PC-9 (cell line): ENCODE measurements around the gene GATC. TPM values are rescaled to one million over a fixed set of nuclear protein-coding genes. Genes with fewer than 3 reads are reported as not detected.

Source experiments
- BruUV-seq: library from RNA; stranded (reverse); fragments of 400-500 nt; replicated peaks from 2 replicates; lab custom pipeline; 2021; lab: Mats Ljungman, UMichigan
- CTCF ChIA-PET: fragments of 300-600 bp; sonication (Branson Sonifier 250); formaldehyde crosslinking; loops from one replicate; lab custom pipeline; 2022; ENCODE audit warnings: antibody characterized with exemption; lab: Charles Lee
- POLR2A ChIA-PET: fragments of 300-600 bp; sonication (Branson Sonifier 250); formaldehyde crosslinking; loops from one replicate; lab custom pipeline; 2022; ENCODE audit warnings: antibody characterized with exemption; ENCODE audit not compliant: unreplicated experiment; lab: Charles Lee
- DNase-seq, 2 experiments: peaks; one replicate each; pipeline versions ENCODE4 v3.0.0 to v3.0.0-alpha.2; 2015 to 2022; ENCODE audit warnings: mixed read lengths in 1 of 2
- H2AFZ ChIP-seq: fragments of 200-600 bp; sonication (generic); 2 replicates; pipeline ENCODE4 v1.8.1; 2017; ENCODE audit warnings: antibody characterized with exemption
- H3F3A ChIP-seq: fragments of 200-600 bp; sonication (generic); 2 replicates; pipeline ENCODE4 v1.8.1; 2017; ENCODE audit warnings: antibody characterized with exemption, mild to moderate bottlenecking, low read depth; ENCODE audit not compliant: insufficient read depth
- H3K27ac ChIP-seq: fragments of 200-600 bp; sonication (generic); 2 replicates; pipeline ENCODE4 v1.6.1; 2016; ENCODE audit warnings: mixed run types
- H3K27me3 ChIP-seq: fragments of 200-600 bp; sonication (generic); 2 replicates; pipeline ENCODE4 v1.6.1; 2016; ENCODE audit warnings: low read depth, mixed run types; ENCODE audit not compliant: insufficient read depth
- H3K36me3 ChIP-seq: fragments of 200-600 bp; sonication (generic); 2 replicates; pipeline ENCODE4 v1.6.1; 2016; ENCODE audit warnings: low read depth, mixed run types
- H3K4me1 ChIP-seq: fragments of 200-600 bp; sonication (generic); replicated peaks from 2 replicates; pipeline ENCODE4 v1.6.1; 2016; ENCODE audit warnings: mixed run types; ENCODE audit not compliant: insufficient read depth
- H3K4me2 ChIP-seq: fragments of 200-600 bp; sonication (generic); 2 replicates; pipeline ENCODE4 v1.6.1; 2017; ENCODE audit warnings: mixed run types
- H3K4me3 ChIP-seq: fragments of 200-600 bp; sonication (generic); 2 replicates; pipeline ENCODE4 v1.6.1; 2016; ENCODE audit warnings: mixed run types
- H3K79me2 ChIP-seq: fragments of 200-600 bp; sonication (generic); 2 replicates; pipeline ENCODE4 v1.6.1; 2017; ENCODE audit warnings: low read depth, mixed run types
- H3K9me2 ChIP-seq: fragments of 200-600 bp; sonication (generic); 2 replicates; pipeline ENCODE4 v1.8.1; 2017; ENCODE audit warnings: mild to moderate bottlenecking; ENCODE audit not compliant: insufficient read depth
- H3K9me3 ChIP-seq: fragments of 200-600 bp; sonication (generic); 2 replicates; pipeline ENCODE4 v1.8.1; 2016; ENCODE audit warnings: low read depth; ENCODE audit not compliant: insufficient read depth
- H4K20me1 ChIP-seq: fragments of 200-600 bp; sonication (generic); 2 replicates; pipeline ENCODE4 v1.8.1; 2017; ENCODE audit not compliant: insufficient read depth
- EZH2 ChIP-seq: fragments of 200-600 bp; sonication (generic); IDR thresholded peaks from 2 replicates; pipeline ENCODE4 v1.8.0; 2017; ENCODE audit warnings: antibody characterized with exemption, low read depth
- intact Hi-C: fragments of 100-400 bp; cut with micrococcal nuclease; formaldehyde crosslinking; loops from one replicate; pipeline ENCODE4 v1.10.0; 2022; ENCODE audit not compliant: unreplicated experiment
- total RNA-seq: library from RNA; stranded (reverse); gene quantifications from 2 replicates; pipeline ENCODE4 v1.2.3, GENCODE V29; 2021
- TF ChIP-seq, protein P1 (sequence below): fragments of 200-600 bp; sonication (generic); conservative IDR thresholded peaks from 2 replicates; pipeline ENCODE4 v1.6.1; 2017; ENCODE audit warnings: mixed run types, antibody characterized with exemption, mild to moderate bottlenecking, moderate library complexity

GATC gene
- total RNA-seq, 1 experiment from 2014 or later: 24.3 TPM

DNA sequence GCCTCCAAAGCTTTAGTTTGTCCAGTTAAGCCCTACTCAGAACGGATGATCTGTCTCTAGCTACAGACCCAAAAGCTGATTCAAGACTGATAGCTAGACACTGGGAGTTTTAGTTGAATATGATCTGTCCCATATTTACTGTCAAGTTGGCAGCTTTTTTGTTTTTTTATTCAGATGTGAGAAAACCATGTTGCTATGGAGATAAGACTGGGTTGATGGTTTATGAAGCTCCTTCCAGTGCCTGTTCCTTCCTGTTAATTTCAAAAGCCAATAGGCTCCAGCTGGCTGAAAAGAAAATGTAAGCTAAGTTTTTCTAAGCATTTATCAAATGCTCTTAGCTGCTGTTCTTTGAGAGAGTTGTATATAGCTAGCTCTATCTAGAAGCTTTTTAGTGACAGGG, 54.3 kb downstream of the GATC start:
- H3F3A ChIP-seq: peaks cover 35% of the 10 kb centered on the region
- H3K9me2 ChIP-seq: no peaks in the 10 kb centered on the region
- H3K4me3 ChIP-seq: no peak overlapping the region
- H3K36me3 ChIP-seq: peaks cover 8% of the 10 kb centered on the region; the same call in 1 of the 2 replicates
- ChIA-PET POLR2A (interaction anchor here (0.6 kb wide), 2 partner anchors 17 to 299 kb away, joined by 3 to 6 read pairs; partner anchors contain the start of gene RPLP0), CTCF (no interaction called here)
- no peaks in the 10 kb centered on the region for H3K9me3 ChIP-seq
- no peak overlapping the region for H2AFZ ChIP-seq
- H3K27ac ChIP-seq: no peak overlapping the region
- TF ChIP-seq, protein P1, sequence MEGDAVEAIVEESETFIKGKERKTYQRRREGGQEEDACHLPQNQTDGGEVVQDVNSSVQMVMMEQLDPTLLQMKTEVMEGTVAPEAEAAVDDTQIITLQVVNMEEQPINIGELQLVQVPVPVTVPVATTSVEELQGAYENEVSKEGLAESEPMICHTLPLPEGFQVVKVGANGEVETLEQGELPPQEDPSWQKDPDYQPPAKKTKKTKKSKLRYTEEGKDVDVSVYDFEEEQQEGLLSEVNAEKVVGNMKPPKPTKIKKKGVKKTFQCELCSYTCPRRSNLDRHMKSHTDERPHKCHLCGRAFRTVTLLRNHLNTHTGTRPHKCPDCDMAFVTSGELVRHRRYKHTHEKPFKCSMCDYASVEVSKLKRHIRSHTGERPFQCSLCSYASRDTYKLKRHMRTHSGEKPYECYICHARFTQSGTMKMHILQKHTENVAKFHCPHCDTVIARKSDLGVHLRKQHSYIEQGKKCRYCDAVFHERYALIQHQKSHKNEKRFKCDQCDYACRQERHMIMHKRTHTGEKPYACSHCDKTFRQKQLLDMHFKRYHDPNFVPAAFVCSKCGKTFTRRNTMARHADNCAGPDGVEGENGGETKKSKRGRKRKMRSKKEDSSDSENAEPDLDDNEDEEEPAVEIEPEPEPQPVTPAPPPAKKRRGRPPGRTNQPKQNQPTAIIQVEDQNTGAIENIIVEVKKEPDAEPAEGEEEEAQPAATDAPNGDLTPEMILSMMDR: no peak
- TF ChIP-seq EZH2: no peak
- no peak overlapping the region for H3K4me2 ChIP-seq
- H3K4me1 ChIP-seq: peaks cover 15% of the 10 kb centered on the region
- H3K27me3 ChIP-seq: no peaks in the 10 kb centered on the region
- BruUV-seq: no TSS peak
- DNase-seq: no peak
- peaks cover 30% of the 10 kb centered on the region for H3K79me2 ChIP-seq
- H4K20me1 ChIP-seq: peaks cover 23% of the 10 kb centered on the region
- intact Hi-C loops: no loop called here

DNA sequence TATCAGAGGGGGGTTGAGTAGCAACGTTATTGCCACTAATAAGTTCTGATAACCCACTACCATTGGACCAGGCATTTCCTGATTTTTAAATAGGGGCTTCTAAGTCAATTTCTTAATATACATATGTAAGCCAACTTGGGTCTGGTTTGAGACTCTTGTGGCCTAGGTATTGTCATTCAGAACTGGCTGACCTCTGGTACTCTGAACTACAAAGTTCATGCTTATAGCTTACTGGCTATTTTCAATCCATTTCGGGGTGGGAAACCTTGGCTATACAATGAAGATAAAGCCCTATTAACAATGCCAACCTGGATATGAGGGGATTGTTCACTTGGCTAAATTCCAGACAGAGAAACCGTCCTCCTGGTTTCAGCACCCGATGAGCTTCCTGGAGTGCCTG, 58.3 kb downstream of the GATC start:
- Histone ChIP-seq H3K36me3 (no peaks in the 10 kb centered on the region), H3K27ac (no peak overlapping the region), H3K4me1 (no peaks in the 10 kb centered on the region), H2AFZ (no peak overlapping the region), H3F3A (peaks cover 15% of the 10 kb centered on the region), H4K20me1 (0 out of 2 replicates have a peak, but pooled peaks cover 1% of the 10 kb centered on the region), H3K9me2 (no peaks in the 10 kb centered on the region), H3K9me3 (no peaks in the 10 kb centered on the region), H3K4me3 (no peak overlapping the region), H3K27me3 (no peaks in the 10 kb centered on the region), H3K4me2 (no peak overlapping the region), H3K79me2 (no peaks in the 10 kb centered on the region)
- no TSS peak for BruUV-seq
- ChIA-PET CTCF (no interaction called here), POLR2A (interaction anchor here (1.2 kb wide), 1 partner anchor 9 kb away, joined by 6 read pairs; the partner anchor contains the start of gene DYNLL1)
- intact Hi-C loops: no loop called here
- DNase-seq: no peak
- TF ChIP-seq EZH2: no peak
- TF ChIP-seq, protein P1: no peak

DNA sequence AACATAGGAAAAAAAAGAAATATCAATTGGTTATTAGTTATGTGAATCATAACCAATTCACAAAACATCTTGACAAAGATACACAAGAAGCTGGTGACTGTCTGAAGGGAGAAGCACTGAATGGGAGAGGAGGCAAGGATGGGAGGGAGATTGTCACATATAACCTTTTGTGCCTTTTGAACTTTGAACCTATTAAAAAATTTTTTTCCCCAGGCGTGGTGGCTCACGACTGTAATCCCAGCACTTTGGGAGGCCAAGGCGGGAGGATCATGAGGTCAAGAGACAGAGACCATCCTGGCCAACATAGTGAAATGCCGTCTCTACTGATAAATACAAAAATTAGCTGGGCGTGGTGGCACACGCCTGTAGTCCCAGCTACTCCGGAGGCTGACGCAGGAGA, 62.3 kb downstream of the GATC start:
- intact Hi-C loops: no loop called here
- TF ChIP-seq, protein P1: no peak
- TF ChIP-seq EZH2: no peak
- BruUV-seq: no TSS peak
- Histone ChIP-seq H3K27ac (no peak overlapping the region), H3K9me2 (no peaks in the 10 kb centered on the region), H3K4me2 (no peak overlapping the region), H4K20me1 (no peaks in the 10 kb centered on the region), H3K4me3 (no peak overlapping the region), H3F3A (no peaks in the 10 kb centered on the region; the same call in 1 of the 2 replicates), H3K4me1 (no peaks in the 10 kb centered on the region), H3K79me2 (no peaks in the 10 kb centered on the region), H3K36me3 (no peaks in the 10 kb centered on the region), H2AFZ (no peak overlapping the region), H3K9me3 (no peaks in the 10 kb centered on the region), H3K27me3 (no peaks in the 10 kb centered on the region)
- ChIA-PET POLR2A (no interaction called here), CTCF (no interaction called here)
- DNase-seq: no peak

Other genes starting within 250 kb of the GATC start
- gene RPLP0, start 245.3 kb upstream of the GATC start, total RNA-seq: 2,334 and 2,540 TPM in 2 replicates
- 191 and 218 TPM in 2 replicates for gene PXN, start 180.7 kb upstream of the GATC start, total RNA-seq
- gene RNU4-2, start 154.5 kb upstream of the GATC start, total RNA-seq: 2,281 and 3,957 TPM in 2 replicates
- gene RNU4-1, start 153.2 kb upstream of the GATC start, total RNA-seq: 1,857 and 3,341 TPM in 2 replicates
- 3.2 and 3.6 TPM in 2 replicates for gene SIRT4, start 144.1 kb upstream of the GATC start, total RNA-seq
- not detected in 2 replicates for gene PLA2G1B, start 118.7 kb upstream of the GATC start, total RNA-seq
- gene MSI1, start 77.3 kb upstream of the GATC start, total RNA-seq: 0.95 and 1.7 TPM in 2 replicates
- 433 and 556 TPM in 2 replicates for gene COX6A1, start 8.3 kb upstream of the GATC start, total RNA-seq
- gene TRIAP1, start 60 bp upstream of the GATC start, total RNA-seq: 23.5 and 27.5 TPM in 2 replicates
- 231 and 253 TPM in 2 replicates for gene SRSF9, start 23.3 kb downstream of the GATC start, total RNA-seq
- gene DYNLL1, start 49.7 kb downstream of the GATC start, total RNA-seq: 251 and 340 TPM in 2 replicates
- 30.4 and 32.2 TPM in 2 replicates for gene COQ5, start 82.7 kb downstream of the GATC start, total RNA-seq
- 196 and 241 TPM in 2 replicates for gene RNF10, start 87.9 kb downstream of the GATC start, total RNA-seq
- gene POP5, start 135.0 kb downstream of the GATC start, total RNA-seq: 26.5 and 30.5 TPM in 2 replicates
- not detected in 2 replicates for gene CABP1, start 194.2 kb downstream of the GATC start, total RNA-seq
- gene MLEC, start 240.7 kb downstream of the GATC start, total RNA-seq: 110 and 131 TPM in 2 replicates